Keratinocyte (primary cell): Measurements from ENCODE around the gene SOS1.

Experiments used
- CTCF ChIP-seq, 3 experiments: IDR thresholded peaks in 1 of 3; conservative IDR thresholded peaks in 1 of 3; optimal IDR thresholded peaks in 1 of 3; 2 replicates in 2 of 3; 3 replicates in 1 of 3; pipeline versions ENCODE3 to v1.5.1; 2011; ENCODE audit warnings: low read length in 3 of 3, mild to moderate bottlenecking in 3 of 3, moderate library complexity in 2 of 3, control low read depth in 1 of 3, inconsistent platforms in 1 of 3; ENCODE audit not compliant: insufficient read depth in 2 of 3; ENCODE audit errors: extremely low read depth in 1 of 3
- EZH2 ChIP-seq: IDR thresholded peaks from one replicate; pipeline ENCODE4 v1.6.1; 2012; ENCODE audit warnings: inconsistent platforms, mild to moderate bottlenecking, low read length, moderate library complexity

GRCh38 chr2:39062320-39062719 lies 58.5 kb downstream of the SOS1 start:
- TF ChIP-seq CTCF (optimal IDR thresholded peaks at IDR 0.05 in 1 of 3, IDR thresholded peaks at IDR 0.05 in 1 of 3, conservative IDR thresholded peaks at IDR 0.05 in 1 of 3; ENCODE audit: extremely low read depth in 1 of 3, insufficient read depth in 2 of 3, low read length in 3 of 3), result no peak
- no peak for TF ChIP-seq EZH2
